Right forelimb (tissue), 1 donor: ENCODE measurements around the gene MVD.

ENCODE experiments used
- DNase-seq: peaks from one replicate; pipeline ENCODE4 v3.0.0-alpha.2; 2018

Gene MVD

GRCh38 chr16:88696441-88696840 lies 33.5 kb upstream of the MVD start:
- DNase-seq = no peak

DNA sequence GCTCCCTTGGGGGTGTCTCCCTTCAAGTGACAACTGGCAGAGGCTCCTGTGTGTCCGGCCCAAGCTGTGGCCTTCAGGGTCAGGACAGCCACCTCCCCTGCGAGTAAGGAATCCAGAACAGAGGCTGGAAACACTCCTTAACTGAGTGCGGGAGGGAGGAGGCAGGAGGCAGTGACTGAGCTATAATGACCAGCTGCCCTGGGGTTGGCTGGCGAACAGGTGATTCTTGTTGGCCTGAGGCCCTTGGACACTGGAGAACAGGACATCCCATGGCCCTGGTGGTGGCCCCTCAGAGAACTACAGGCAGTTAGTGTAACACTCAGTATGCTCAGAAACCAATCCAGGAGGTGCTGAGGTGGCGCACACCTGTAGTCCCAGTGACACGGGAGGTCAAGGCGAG lies 32.9 kb upstream of the MVD start:
- no peak for DNase-seq

DNA sequence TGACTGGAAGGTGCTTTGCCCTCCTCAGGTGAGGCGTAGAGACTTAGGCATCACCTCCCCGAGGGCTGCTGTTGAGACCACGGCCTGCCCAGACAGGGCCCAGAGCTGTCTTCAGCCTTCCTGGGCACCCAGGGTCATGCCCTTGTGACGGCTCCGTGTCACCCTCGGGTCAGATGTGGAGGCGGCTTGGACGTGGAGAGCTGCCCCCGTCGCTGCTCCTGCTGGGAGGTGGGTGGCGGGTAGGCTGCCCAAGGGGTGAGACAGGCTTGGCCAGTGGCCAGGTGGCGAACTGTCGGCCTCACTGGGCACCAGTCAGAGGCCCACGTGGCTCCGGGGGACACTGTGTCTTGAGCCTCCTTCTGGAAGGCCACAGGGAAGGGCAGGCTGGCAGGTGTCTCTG lies 32.3 kb upstream of the MVD start:
- DNase-seq = no peak

GRCh38 chr16:88694221-88695087 lies 31.6 kb upstream of the MVD start:
- DNase-seq = no peak

GRCh38 chr16:88693420-88694177 lies 30.7 kb upstream of the MVD start:
- no peak for DNase-seq

DNA sequence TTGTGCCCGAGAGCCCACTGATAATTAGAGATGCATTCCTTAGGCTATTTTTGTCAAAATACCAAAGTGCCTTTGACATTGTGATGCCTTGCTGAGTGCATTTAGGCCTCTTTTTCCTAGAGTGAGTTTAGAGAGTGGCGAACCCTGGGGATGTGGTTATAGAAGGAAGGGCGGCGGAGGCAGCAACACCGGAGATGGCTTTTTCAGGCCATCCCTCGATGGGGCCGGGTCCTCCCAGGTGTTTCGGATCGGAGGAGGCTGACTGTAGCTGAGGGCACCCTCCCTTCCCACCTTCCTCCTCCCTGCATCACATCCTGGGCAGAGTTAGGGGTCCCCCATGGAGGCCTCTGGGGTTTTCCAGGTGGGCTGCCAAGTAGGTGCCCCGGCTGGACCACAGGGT lies 30.0 kb upstream of the MVD start:
- no peak for DNase-seq

DNA sequence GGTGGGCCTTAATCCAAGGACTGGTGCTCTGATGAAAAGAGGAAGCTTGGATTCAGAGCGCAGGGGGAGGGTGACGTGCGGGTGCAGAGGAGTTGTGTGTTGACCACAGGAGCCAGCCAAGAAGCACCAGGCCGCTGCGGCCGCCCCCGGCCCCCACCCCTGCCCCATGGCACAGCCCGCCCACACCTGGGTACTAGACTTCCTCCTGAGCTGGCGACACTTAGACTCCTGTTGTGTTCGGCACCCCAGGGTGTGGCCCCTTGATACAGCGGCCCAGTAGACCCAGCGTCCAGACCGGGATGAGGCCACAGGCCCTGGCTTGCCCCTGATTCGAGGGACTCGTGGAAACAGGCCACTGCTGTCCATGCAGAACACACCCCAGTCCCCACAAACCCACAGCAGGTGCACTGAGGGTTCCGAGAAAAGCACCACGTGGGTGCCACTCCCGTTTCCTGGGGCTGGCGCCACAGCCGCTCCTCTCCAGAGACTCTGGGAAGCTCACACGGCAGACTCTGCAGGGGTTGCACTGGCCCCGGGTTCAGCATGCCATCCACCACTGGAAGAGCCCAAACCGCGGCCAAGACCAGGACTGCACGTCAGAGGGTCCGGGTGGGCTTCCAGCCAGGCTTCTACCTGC lies 29.2 kb upstream of the MVD start:
- DNase-seq = no peak

DNA sequence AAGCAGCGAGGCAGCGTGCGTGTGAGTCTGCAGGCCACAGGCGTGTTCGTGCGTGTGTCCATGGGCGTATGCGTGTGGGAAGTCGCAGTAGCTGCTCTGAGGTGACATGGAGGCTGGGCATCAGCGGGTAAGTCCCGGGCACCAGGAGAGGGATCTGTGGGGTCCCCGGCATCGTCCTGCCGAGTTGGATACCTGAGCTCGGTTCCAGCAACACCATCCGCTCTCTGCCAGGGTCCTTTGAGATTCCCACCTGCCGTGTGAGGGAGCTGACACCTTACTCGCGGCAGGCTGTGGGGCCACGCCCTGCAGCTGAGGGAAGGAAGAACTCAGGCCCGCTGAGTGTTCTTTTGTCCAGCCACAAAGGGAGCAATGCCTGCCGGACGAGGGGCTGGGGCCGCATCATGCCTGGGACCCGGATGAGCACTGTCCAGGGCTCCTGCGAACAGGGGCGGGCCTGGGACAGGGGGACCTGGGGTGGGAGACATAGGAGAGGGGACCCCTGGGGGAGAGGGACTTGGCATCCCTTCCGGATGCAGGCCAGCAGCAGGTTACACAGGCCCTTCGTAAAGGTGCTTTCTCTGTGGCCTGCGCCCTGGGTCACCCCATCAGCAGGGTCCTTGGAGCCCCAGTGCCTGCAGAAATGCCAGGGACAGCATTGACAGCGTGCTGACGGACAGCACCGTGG lies 28.4 kb upstream of the MVD start:
- DNase-seq = no peak

- no peak for DNase-seq
Measured at GRCh38 chr16:88690341-88691128, 27.6 kb upstream of the MVD start.

DNA sequence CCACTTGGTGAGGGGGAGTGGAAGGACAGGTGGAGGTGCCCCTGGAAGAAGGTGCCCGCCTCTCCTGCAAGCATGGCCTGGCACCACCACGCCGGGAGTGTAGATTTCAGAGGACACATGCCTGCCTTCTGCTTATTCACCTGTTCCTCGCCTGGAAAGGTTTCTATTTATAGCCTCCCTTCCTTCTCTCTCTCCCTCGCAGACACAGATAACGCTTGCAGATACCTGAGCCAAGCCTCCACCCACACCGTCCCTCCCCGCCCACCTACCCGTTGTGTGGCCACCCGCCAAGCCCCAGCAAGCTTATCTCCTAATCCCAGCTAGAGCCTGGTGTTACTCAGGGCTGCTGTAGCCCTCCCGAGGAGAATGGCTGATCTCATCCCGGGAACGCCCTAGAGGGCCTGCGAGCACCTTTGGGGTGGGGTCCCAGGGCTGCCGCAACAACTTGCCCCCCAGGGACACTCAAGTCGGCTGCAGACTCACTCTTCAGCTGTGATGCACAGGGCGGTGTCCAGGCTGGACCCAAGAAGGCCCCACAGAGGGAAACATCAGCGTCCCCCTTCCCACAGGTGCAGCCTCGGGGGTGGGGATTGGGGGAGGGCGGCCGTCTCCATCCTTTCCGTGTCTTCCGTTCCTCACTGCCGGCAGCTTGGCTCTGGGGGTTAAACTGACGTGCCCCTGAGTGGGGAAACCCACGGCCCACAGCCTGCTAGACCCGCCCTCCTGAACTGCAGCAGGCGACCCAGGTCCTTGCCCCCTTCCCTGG lies 25.3 kb upstream of the MVD start:
- no peak for DNase-seq

- no peak for DNase-seq
Measured at GRCh38 chr16:88687676-88688012, 24.8 kb upstream of the MVD start.

- no peak for DNase-seq
Measured at GRCh38 chr16:88687254-88687576, 24.3 kb upstream of the MVD start.

- peak; percentile 74 for DNase-seq
Measured at GRCh38 chr16:88686439-88687253, 23.8 kb upstream of the MVD start, which contains the start of gene SNAI3. Gene SNAI3 (minus strand): TSS chr16:88686507. CDS start chr16:88686406, 101 bp downstream.

GRCh38 chr16:88686062-88686438 lies 23.2 kb upstream of the MVD start:
- no peak for DNase-seq

- DNase-seq = no peak
Measured at GRCh38 chr16:88685156-88686061, 22.5 kb upstream of the MVD start.

DNA sequence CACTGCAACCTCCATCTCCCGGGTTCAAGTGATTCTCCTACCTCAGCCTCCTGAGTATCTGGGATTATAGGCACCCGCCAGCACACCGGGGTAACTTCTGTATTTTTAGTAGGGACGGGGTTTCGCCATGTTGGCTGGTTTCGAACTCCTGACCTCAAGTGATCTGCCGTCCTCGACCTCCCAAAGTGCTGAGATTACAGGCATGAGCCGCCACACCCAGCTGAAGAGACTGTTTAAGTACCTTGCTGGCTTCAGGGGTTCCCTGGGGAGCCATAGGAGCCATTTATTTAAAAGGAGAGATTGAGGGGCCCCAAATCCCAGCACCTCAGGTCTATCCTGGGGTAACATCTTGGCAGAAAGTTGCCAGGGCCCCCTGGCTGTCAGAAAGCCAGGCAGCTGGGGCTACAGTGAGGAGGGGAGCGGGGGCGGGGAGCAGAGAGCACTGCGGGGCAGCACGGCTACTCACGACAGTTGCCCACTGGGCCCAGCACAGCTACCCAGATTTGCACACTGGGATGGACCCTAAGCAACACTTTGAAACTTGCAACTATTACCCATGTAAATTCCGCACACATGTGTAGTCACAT lies 21.8 kb upstream of the MVD start:
- DNase-seq = no peak

DNA sequence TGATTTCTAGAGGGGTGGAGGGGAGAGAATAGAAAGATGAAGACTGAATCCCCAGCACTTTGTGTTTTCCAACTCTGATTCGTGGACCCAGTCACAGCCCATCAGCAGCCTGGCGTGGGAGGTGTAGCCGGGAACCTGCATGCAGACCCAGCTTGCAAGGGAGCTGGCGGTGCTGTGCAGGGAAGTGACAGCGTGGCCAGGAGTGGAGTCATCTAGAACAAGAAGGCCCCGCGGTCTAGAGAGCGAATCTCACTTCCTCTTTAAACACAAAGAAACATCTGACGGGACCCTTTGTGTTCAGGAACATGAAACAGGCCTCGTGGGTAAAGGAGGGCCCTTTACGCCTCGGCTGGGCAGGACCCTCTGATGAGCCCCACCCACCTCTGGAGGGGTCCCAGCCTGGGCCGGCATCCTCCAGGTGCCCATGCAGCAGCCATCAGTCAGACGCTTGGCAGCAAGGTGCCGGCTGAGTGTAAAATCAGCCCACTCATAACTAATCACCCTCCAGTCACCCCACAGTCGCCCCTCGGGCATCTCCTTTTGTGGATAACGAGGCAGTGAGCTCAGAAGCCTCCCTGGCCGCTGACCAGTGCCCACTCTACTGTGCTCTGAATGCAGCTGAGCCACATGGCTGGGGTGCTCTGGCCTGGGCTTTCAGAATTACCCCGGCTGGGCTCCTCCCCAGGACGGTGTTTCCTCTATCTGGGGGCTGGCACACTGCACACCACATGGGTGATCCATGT lies 19.0 kb upstream of the MVD start:
- DNase-seq = no peak

- no peak for DNase-seq
Measured at GRCh38 chr16:88681084-88681680, 18.3 kb upstream of the MVD start.
